HG03060 (cell line): Measurements from ENCODE around the gene RNF5.
"Not testable (repeated sequence)": the region's sequence is repeated elsewhere in the genome, so short reads cannot be mapped to it uniquely, and the experiment has no call there.

Source experiments
- ATAC-seq: cut with Tn5 transposase; IDR thresholded peaks from one replicate; pipeline ENCODE4 v1.9.1; 2021; ENCODE audit warnings: low read depth, moderate number of reproducible peaks; ENCODE audit not compliant: unreplicated experiment

The RNF5 gene

GRCh38 chr6:32175322-32175710 is 2.9 kb upstream of the RNF5 start:
- ATAC-seq, result no peak

- ATAC-seq, result no peak
Observed at GRCh38 chr6:32175711-32176475, 2.3 kb upstream of the RNF5 start, which contains the start of gene AGPAT1. Gene AGPAT1 (minus strand): TSS chr6:32176084. CDS start chr6:32171496, 4,588 bp downstream.

GRCh38 chr6:32176476-32177182 is 1.6 kb upstream of the RNF5 start:
- ATAC-seq, result no peak

- no peak for ATAC-seq
Observed at GRCh38 chr6:32177183-32177787, 920 bp upstream of the RNF5 start.

- ATAC-seq, result no peak
Observed at GRCh38 chr6:32178547-32179440, 589 bp downstream of the RNF5 start.

GRCh38 chr6:32179766-32180405 is 1.7 kb downstream of the RNF5 start:
- ATAC-seq, result no peak

GRCh38 chr6:32181148-32181702 is 3.0 kb downstream of the RNF5 start:
- ATAC-seq, result no peak

- no peak for ATAC-seq
Observed at GRCh38 chr6:32181915-32182529, 3.8 kb downstream of the RNF5 start.

- no peak for ATAC-seq
Observed at GRCh38 chr6:32182555-32182981, 4.4 kb downstream of the RNF5 start.

- ATAC-seq, result no peak
Observed at GRCh38 chr6:32183030-32183429, 4.8 kb downstream of the RNF5 start.

GRCh38 chr6:32183483-32184083 is 5.4 kb downstream of the RNF5 start:
- ATAC-seq, result no peak

- ATAC-seq, result no peak
Observed at GRCh38 chr6:32184084-32184640, 6.0 kb downstream of the RNF5 start, which contains the start of gene AGER. Gene AGER (minus strand): TSS chr6:32184253. CDS start chr6:32184222, 31 bp downstream.

- not testable (repeated sequence) for ATAC-seq
Observed at GRCh38 chr6:32185681-32186131, 7.5 kb downstream of the RNF5 start.

- not testable (repeated sequence) for ATAC-seq
Observed at GRCh38 chr6:32186151-32186840, 8.1 kb downstream of the RNF5 start.

- no peak for ATAC-seq
Observed at GRCh38 chr6:32187009-32187709, 9.0 kb downstream of the RNF5 start.

GRCh38 chr6:32187725-32188380 is 9.6 kb downstream of the RNF5 start:
- ATAC-seq, result not testable (repeated sequence)
